ENCODE data around the gene GPR55. TPM values are rescaled to one million over a fixed set of nuclear protein-coding genes. Genes with fewer than 3 reads are reported as not detected.

The GPR55 gene
- total RNA-seq, 2 donors from 2014 or later: not detected

GRCh38 chr2:230942371-230942770, 17.3 kb upstream of the GPR55 start:
- H3K4me3 ChIP-seq: no peak overlapping the region
- no peaks in the 10 kb centered on the region for H3K9me3 ChIP-seq
- H3K27me3 ChIP-seq: no peaks in the 10 kb centered on the region
- intact Hi-C loops (cut with DNase I): no loop called here
- TF ChIP-seq POLR2A (IDR thresholded peaks at IDR 0.05) (no peak), CTCF (IDR thresholded peaks at IDR 0.05) (no peak)
- DNase-seq: no peak
- ATAC-seq: no peak
- H3K4me1 ChIP-seq: no peaks in the 10 kb centered on the region
- no peak overlapping the region for H3K27ac ChIP-seq
- no peaks in the 10 kb centered on the region for H3K36me3 ChIP-seq (replicated peaks in 1 of 2; ENCODE audit: insufficient read depth in 1 of 2, low read depth in 2 of 2)
- 52 to 56% methylated on average over 3 of the region's 3 CpGs for WGBS, 2 donors

- no peak for ATAC-seq
- intact Hi-C loops (cut with DNase I): no loop called here
- Histone ChIP-seq H3K27ac (no peak overlapping the region), H3K27me3 (no peaks in the 10 kb centered on the region), H3K36me3 (replicated peaks in 1 of 2; ENCODE audit: insufficient read depth in 1 of 2, low read depth in 2 of 2) (no peaks in the 10 kb centered on the region), H3K4me1 (no peaks in the 10 kb centered on the region), H3K9me3 (no peaks in the 10 kb centered on the region), H3K4me3 (no peak overlapping the region)
- DNase-seq: no peak
- 58 to 65% methylated on average over 9 to 14 of the region's 14 CpGs for WGBS, 2 donors
- TF ChIP-seq POLR2A (IDR thresholded peaks at IDR 0.05) (no peak), CTCF (IDR thresholded peaks at IDR 0.05) (no peak)
Measured at GRCh38 chr2:230941202-230942180, 16.4 kb upstream of the GPR55 start.

- Histone ChIP-seq H3K27ac (no peak overlapping the region), H3K36me3 (replicated peaks in 1 of 2; ENCODE audit: insufficient read depth in 1 of 2, low read depth in 2 of 2) (no peaks in the 10 kb centered on the region), H3K9me3 (no peaks in the 10 kb centered on the region), H3K4me1 (no peaks in the 10 kb centered on the region), H3K27me3 (no peaks in the 10 kb centered on the region), H3K4me3 (no peak overlapping the region)
- intact Hi-C loops (cut with DNase I): no loop called here
- ATAC-seq: no peak
- 52 to 57% methylated on average over 4 to 8 of the region's 9 CpGs for WGBS, 2 donors
- TF ChIP-seq CTCF (IDR thresholded peaks at IDR 0.05) (no peak), POLR2A (IDR thresholded peaks at IDR 0.05) (no peak)
- no peak for DNase-seq
Measured at GRCh38 chr2:230940471-230940815, 15.4 kb upstream of the GPR55 start.

- Histone ChIP-seq H3K27ac (no peak overlapping the region), H3K9me3 (no peaks in the 10 kb centered on the region), H3K4me1 (no peaks in the 10 kb centered on the region), H3K4me3 (no peak overlapping the region), H3K36me3 (replicated peaks in 1 of 2; ENCODE audit: insufficient read depth in 1 of 2, low read depth in 2 of 2) (no peaks in the 10 kb centered on the region), H3K27me3 (no peaks in the 10 kb centered on the region)
- TF ChIP-seq POLR2A (IDR thresholded peaks at IDR 0.05) (no peak), CTCF (IDR thresholded peaks at IDR 0.05) (no peak)
- DNase-seq: no peak
- ATAC-seq: no peak
- intact Hi-C loops (cut with DNase I): no loop called here
- 70 to 72% methylated on average over 8 to 16 of the region's 18 CpGs for WGBS, 2 donors
Measured at GRCh38 chr2:230939691-230940470, 14.8 kb upstream of the GPR55 start.
